NCI-H524 treated with DMSO at 0.1 percent for 48 hours (cell line): ENCODE data around the gene LCE5A.
"Not testable (repeated sequence)": the region's sequence is repeated elsewhere in the genome, so short reads cannot be mapped to it uniquely, and the experiment has no call there.

Experiments used
- DNase-seq: peaks from one replicate; lab custom pipeline; 2025; lab: John Stamatoyannopoulos, UW

The LCE5A gene

GRCh38 chr1:152510503-152510902, at the start of gene LCE5A:
LCE5A (plus strand) TSS chr1:152510803; CDS start chr1:152511535, 732 bp downstream.
- no peak for DNase-seq

GRCh38 chr1:152461544-152461943, 49.1 kb upstream of the LCE5A start:
- peak; percentile 6 for DNase-seq

- no peak for DNase-seq
Observed at GRCh38 chr1:152462636-152463035, 48.0 kb upstream of the LCE5A start.

- no peak for DNase-seq
Observed at GRCh38 chr1:152466217-152466616, 44.4 kb upstream of the LCE5A start.

- no peak for DNase-seq
Observed at GRCh38 chr1:152473887-152474537, 36.6 kb upstream of the LCE5A start.

GRCh38 chr1:152479792-152480595, 30.6 kb upstream of the LCE5A start:
- no peak for DNase-seq

- DNase-seq = no peak
Observed at GRCh38 chr1:152481869-152482664, 28.5 kb upstream of the LCE5A start.

- no peak for DNase-seq
Observed at GRCh38 chr1:152486400-152487006, 24.1 kb upstream of the LCE5A start.

GRCh38 chr1:152487871-152488270, 22.7 kb upstream of the LCE5A start:
- DNase-seq = no peak

- not testable (repeated sequence) for DNase-seq
Observed at GRCh38 chr1:152491537-152491936, 19.1 kb upstream of the LCE5A start.

- DNase-seq = peak; percentile 7
Observed at GRCh38 chr1:152495066-152495675, 15.4 kb upstream of the LCE5A start.

GRCh38 chr1:152497273-152497672, 13.3 kb upstream of the LCE5A start:
- DNase-seq = no peak

GRCh38 chr1:152501704-152502103, 8.9 kb upstream of the LCE5A start:
- DNase-seq = no peak

GRCh38 chr1:152502496-152503180, 8.0 kb upstream of the LCE5A start:
- DNase-seq = no peak

- no peak for DNase-seq
Observed at GRCh38 chr1:152505083-152505482, 5.5 kb upstream of the LCE5A start.

GRCh38 chr1:152506899-152507498, 3.6 kb upstream of the LCE5A start:
- DNase-seq = no peak

- no peak for DNase-seq
Observed at GRCh38 chr1:152511596-152511995, 993 bp downstream of the LCE5A start.

GRCh38 chr1:152513081-152513480, 2.5 kb downstream of the LCE5A start:
- no peak for DNase-seq

GRCh38 chr1:152514715-152515433, 4.3 kb downstream of the LCE5A start:
- DNase-seq = no peak

GRCh38 chr1:152515434-152515783, 4.8 kb downstream of the LCE5A start:
- DNase-seq = no peak
